Brain pericyte (primary cell): ENCODE data around the gene DIP2B.

Experiments used
- DNase-seq: peaks from one replicate; pipeline ENCODE4 v3.0.0-alpha.2; 2012; ENCODE audit warnings: low read depth, low spot score

The DIP2B gene

GRCh38 chr12:50725011-50725942 is 220.5 kb downstream of the DIP2B start:
- no peak for DNase-seq

GRCh38 chr12:50727466-50727865 is 222.7 kb downstream of the DIP2B start:
- DNase-seq = no peak

- DNase-seq = no peak
These were observed 223.6 kb downstream of the DIP2B start for GRCh38 chr12:50728417-50728816.

- no peak for DNase-seq
These were observed 224.1 kb downstream of the DIP2B start for GRCh38 chr12:50728841-50729240.

- DNase-seq = no peak
These were observed 227.8 kb downstream of the DIP2B start for GRCh38 chr12:50732591-50732990.

- DNase-seq = no peak
These were observed 228.9 kb downstream of the DIP2B start for GRCh38 chr12:50733706-50734105.

GRCh38 chr12:50734409-50735263 is 229.9 kb downstream of the DIP2B start:
- no peak for DNase-seq

- no peak for DNase-seq
These were observed 234.8 kb downstream of the DIP2B start for GRCh38 chr12:50739611-50740010.

- DNase-seq = no peak
These were observed 235.5 kb downstream of the DIP2B start for GRCh38 chr12:50740307-50740706.

GRCh38 chr12:50742776-50743175 is 238.0 kb downstream of the DIP2B start:
- no peak for DNase-seq

GRCh38 chr12:50745861-50746260 is 241.1 kb downstream of the DIP2B start:
- DNase-seq = no peak

GRCh38 chr12:50746431-50746830 is 241.6 kb downstream of the DIP2B start:
- no peak for DNase-seq

- DNase-seq = no peak
These were observed 243.0 kb downstream of the DIP2B start for GRCh38 chr12:50747817-50748216.

GRCh38 chr12:50749459-50749882 is 244.7 kb downstream of the DIP2B start:
- DNase-seq = no peak

- no peak for DNase-seq
These were observed 245.6 kb downstream of the DIP2B start for GRCh38 chr12:50750366-50750765.

GRCh38 chr12:50751948-50752721 is 247.3 kb downstream of the DIP2B start:
- no peak for DNase-seq

GRCh38 chr12:50753232-50753769 is 248.5 kb downstream of the DIP2B start:
- no peak for DNase-seq

GRCh38 chr12:50763639-50764285 is 259.0 kb downstream of the DIP2B start, which contains the start of gene ATF1:
Gene ATF1 (plus strand): TSS chr12:50764101. CDS start chr12:50780146, 16,045 bp downstream.
- DNase-seq = peak; percentile 76

GRCh38 chr12:50764286-50765094 is 259.7 kb downstream of the DIP2B start:
- no peak for DNase-seq
